IMR-90 (cell line): Measurements from ENCODE around the gene TUB. TPM values are rescaled to one million over a fixed set of nuclear protein-coding genes. Genes with fewer than 3 reads are reported as not detected.
A peak's percentile ranks its signal among the peaks of the same experiment; 100 is the strongest.

Source experiments
- ATAC-seq: fragments of 200-7000 bp; cut with Tn5 transposase; 2 replicates; pipeline ENCODE4 v1.9.1; 2020; ENCODE audit warnings: low read depth, mild to moderate bottlenecking, moderate library complexity
- BruUV-seq: library from RNA; stranded (reverse); fragments of 400-500 nt; replicated peaks from 2 replicates; lab custom pipeline; 2021; lab: Mats Ljungman, UMichigan
- CTCF ChIA-PET: fragments of 300-600 bp; formaldehyde crosslinking; extraction: SDS; loops from one replicate; lab custom pipeline; 2021; ENCODE audit warnings: antibody characterized with exemption; lab: Yijun Ruan, JAX
- POLR2A ChIA-PET: fragments of 300-600 bp; sonication (Branson Sonifier 250); formaldehyde crosslinking; loops from one replicate; lab custom pipeline; 2022; ENCODE audit warnings: antibody characterized with exemption; ENCODE audit not compliant: unreplicated experiment; lab: Charles Lee
- DNase-seq: peaks from one replicate; pipeline ENCODE4 v3.0.0; 2013
- H2AFZ ChIP-seq: replicated peaks from 2 replicates; pipeline ENCODE3; 2013; ENCODE audit warnings: low read length, mild to moderate bottlenecking; ENCODE audit not compliant: poor library complexity
- H2AK5ac ChIP-seq: 2 replicates; pipeline ENCODE4 v1.6.1; 2013; ENCODE audit warnings: low read depth, low read length, inconsistent platforms
- H2AK9ac ChIP-seq: replicated peaks from 2 replicates; pipeline ENCODE3; 2013; ENCODE audit warnings: mild to moderate bottlenecking, low read depth, low read length, moderate library complexity; ENCODE audit not compliant: poor library complexity
- H2BK120ac ChIP-seq: 2 replicates; pipeline ENCODE4 v1.6.1; 2013; ENCODE audit warnings: low read depth, low read length, inconsistent platforms
- H2BK15ac ChIP-seq: 3 replicates; pipeline ENCODE4 v1.6.1; 2013; ENCODE audit warnings: low read depth, low read length, inconsistent platforms
- H2BK20ac ChIP-seq: 2 replicates; pipeline ENCODE4 v1.6.1; 2013; ENCODE audit warnings: low read depth, mild to moderate bottlenecking, inconsistent platforms, low read length, moderate library complexity
- H2BK5ac ChIP-seq: 2 replicates; pipeline ENCODE4 v1.6.1; 2013; ENCODE audit warnings: mild to moderate bottlenecking, low read depth, low read length, inconsistent platforms; ENCODE audit not compliant: poor library complexity, severe bottlenecking
- H3K14ac ChIP-seq: replicated peaks from 2 replicates; pipeline ENCODE4 v1.6.1; 2013; ENCODE audit warnings: low read depth, low read length, inconsistent platforms
- H3K18ac ChIP-seq: 2 replicates; pipeline ENCODE4 v1.6.1; 2013; ENCODE audit warnings: low read depth, low read length, control low read depth
- H3K23ac ChIP-seq: 2 replicates; pipeline ENCODE4 v1.6.1; 2013; ENCODE audit warnings: low read depth, low read length, inconsistent platforms
- H3K27ac ChIP-seq: 2 replicates; pipeline ENCODE4 v1.5.1; 2013; ENCODE audit warnings: mild to moderate bottlenecking, control low read depth, low read length; ENCODE audit not compliant: insufficient read depth
- H3K27me3 ChIP-seq: 2 replicates; pipeline ENCODE4 v1.6.1; 2013; ENCODE audit warnings: low read length; ENCODE audit not compliant: control insufficient read depth, insufficient read depth
- H3K36me3 ChIP-seq: 2 replicates; pipeline ENCODE4 v1.6.1; 2013; ENCODE audit warnings: low read length, mixed read lengths; ENCODE audit not compliant: control insufficient read depth, insufficient read depth
- H3K4ac ChIP-seq: 2 replicates; pipeline ENCODE4 v1.6.1; 2013; ENCODE audit warnings: low read depth, low read length, inconsistent platforms
- H3K4me1 ChIP-seq: 2 replicates; pipeline ENCODE4 v1.6.1; 2013; ENCODE audit warnings: low read length, mixed read lengths; ENCODE audit not compliant: control insufficient read depth, insufficient read depth
- H3K4me2 ChIP-seq: 2 replicates; pipeline ENCODE4 v1.6.1; 2013; ENCODE audit warnings: low read depth, mild to moderate bottlenecking, control low read depth, low read length, moderate library complexity
- H3K4me3 ChIP-seq: 2 replicates; pipeline ENCODE4 v1.5.1; 2013; ENCODE audit warnings: low read depth, mild to moderate bottlenecking, control low read depth, low read length, moderate library complexity; ENCODE audit not compliant: insufficient read depth
- H3K56ac ChIP-seq: 2 replicates; pipeline ENCODE4 v1.6.1; 2013; ENCODE audit warnings: low read length, inconsistent platforms; ENCODE audit not compliant: insufficient read depth; ENCODE audit errors: extremely low read depth
- H3K79me1 ChIP-seq, 2 experiments: 2 replicates each; pipeline ENCODE4 v1.6.1; 2013; ENCODE audit warnings: low read length in 2 of 2, inconsistent platforms in 1 of 2, low read depth in 1 of 2
- H3K9ac ChIP-seq: 2 replicates; pipeline ENCODE4 v1.6.1; 2013; ENCODE audit warnings: low read depth, low read length, control low read depth
- H3K9me1 ChIP-seq: 2 replicates; pipeline ENCODE4 v1.6.1; 2013; ENCODE audit warnings: low read length, inconsistent platforms; ENCODE audit not compliant: insufficient read depth
- H3K9me3 ChIP-seq: 2 replicates; pipeline ENCODE4 v1.6.1; 2013; ENCODE audit warnings: low read length; ENCODE audit not compliant: control insufficient read depth, insufficient read depth
- H4K20me1 ChIP-seq: 2 replicates; pipeline ENCODE4 v1.6.1; 2013; ENCODE audit warnings: low read length, inconsistent platforms; ENCODE audit not compliant: insufficient read depth
- H4K5ac ChIP-seq: 2 replicates; pipeline ENCODE4 v1.6.1; 2013; ENCODE audit warnings: mild to moderate bottlenecking, low read depth, low read length, control low read depth
- H4K8ac ChIP-seq, 2 experiments: 2 replicates each; pipeline ENCODE4 v1.6.1; 2013; ENCODE audit warnings: low read depth in 2 of 2, low read length in 2 of 2, control low read depth in 1 of 2, inconsistent platforms in 1 of 2
- H4K91ac ChIP-seq: 2 replicates; pipeline ENCODE4 v1.6.1; 2013; ENCODE audit warnings: low read depth, low read length, inconsistent platforms; ENCODE audit not compliant: insufficient read depth
- CEBPB ChIP-seq: IDR thresholded peaks from 2 replicates; pipeline ENCODE4 v1.6.1; 2012; ENCODE audit warnings: low read depth, low read length, improper control_type of control experiment
- CTCF ChIP-seq: conservative IDR thresholded peaks from 2 replicates; pipeline ENCODE4 v1.5.1; 2012; ENCODE audit warnings: mild to moderate bottlenecking, low read depth, low read length, improper control_type of control experiment
- MAFK ChIP-seq: IDR thresholded peaks from 2 replicates; pipeline ENCODE4 v1.6.1; 2012; ENCODE audit warnings: low read depth, low read length, improper control_type of control experiment
- MXI1 ChIP-seq: IDR thresholded peaks from 2 replicates; pipeline ENCODE4 v1.6.1; 2012; ENCODE audit warnings: low read depth, mild to moderate bottlenecking, low read length, moderate library complexity, borderline replicate concordance
- POLR2A ChIP-seq: IDR thresholded peaks from 2 replicates; pipeline ENCODE4 v1.6.1; 2012; ENCODE audit warnings: mild to moderate bottlenecking, low read depth, low read length
- RAD21 ChIP-seq: IDR thresholded peaks from 2 replicates; pipeline ENCODE4 v1.6.1; 2012; ENCODE audit warnings: low read length, improper control_type of control experiment
- RFX5 ChIP-seq: IDR thresholded peaks from 2 replicates; pipeline ENCODE4 v1.8.0; 2012; ENCODE audit warnings: low read depth, mild to moderate bottlenecking, low read length, moderate library complexity
- WGBS, 2 experiments: methylation state at CpG; one replicate each; pipeline versions ENCODE4 v1.1.5 to v1.1.7; 2013; ENCODE audit warnings: missing lambda C conversion rate in 2 of 2; ENCODE audit not compliant: insufficient read length in 1 of 2; ENCODE audit errors: extremely low coverage in 2 of 2; 5-methylcytosine and 5-hydroxymethylcytosine counted together
- dilution Hi-C: fragments of 300-500 bp; cut with HindIII; formaldehyde crosslinking; loops from one replicate; pipeline ENCODE4 v1.14.3; 2018; ENCODE audit warnings: low sequenced_read_pairs; ENCODE audit not compliant: unreplicated experiment
- in situ Hi-C: fragments of 300-500 bp; cut with MboI; formaldehyde crosslinking; loops from 3 replicates; pipeline ENCODE4 v1.14.3; 2019; ENCODE audit warnings: low sequenced_read_pairs, inconsistent platforms, mixed read lengths
- intact Hi-C: fragments of 100-400 bp; cut with micrococcal nuclease; formaldehyde crosslinking; loops from 2 replicates; pipeline ENCODE4 v1.10.0; 2022
- polyA plus RNA-seq, 3 experiments: library from polyadenylated mRNA; depleted of rRNA; stranded (reverse); fragments of >200 nt; gene quantifications; 2 replicates each; pipeline ENCODE4 v1.2.3, GENCODE V29; 2012; ENCODE audit warnings: low replicate concordance in 1 of 3
- total RNA-seq: library from RNA; depleted of rRNA; stranded (reverse); fragments of >200 nt; gene quantifications from 2 replicates; pipeline ENCODE4 v1.2.3, GENCODE V29; 2012

TUB gene
- total and polyA plus RNA-seq, 2 of the 4 experiments (the other 2 are of a cell fraction) = 11.8 to 12.9 TPM

GRCh38 chr11:8081591-8082250, 710 bp downstream of the TUB start:
- H2BK5ac ChIP-seq = no peak overlapping the region
- H2AFZ ChIP-seq = peak overlapping the region; percentile 88
- no peaks in the 10 kb centered on the region for H3K36me3 ChIP-seq
- peak overlapping the region; percentile 13; the same call in 1 of the 2 replicates for H2BK120ac ChIP-seq
- 0 out of 2 replicates have a peak overlapping the region, but pooled peaks have one; percentile 13 for H4K91ac ChIP-seq
- peak overlapping the region; percentile 7; the same call in 1 of the 2 replicates for H3K27ac ChIP-seq
- H3K18ac ChIP-seq = no peak overlapping the region
- peak overlapping the region; percentile 97 for H3K4me2 ChIP-seq
- H2AK9ac ChIP-seq = peak overlapping the region; percentile 80
- peak overlapping the region; percentile 60 for H3K4me3 ChIP-seq
- H2BK15ac ChIP-seq = no peak overlapping the region
- peaks cover 9% of the 10 kb centered on the region for H3K4me1 ChIP-seq
- H3K4ac ChIP-seq = peak overlapping the region; percentile 16
- ChIA-PET POLR2A (no interaction called here), CTCF (interaction anchor here (1.0 to 1.3 kb wide), 3 partner anchors 9 to 75 kb away, joined by 3 to 7 read pairs (median 4); no protein-coding TSS in a partner anchor)
- peak overlapping the region; percentile 38 for H3K9ac ChIP-seq
- peaks cover 0 to 33% of the 10 kb centered on the region in 2 experiments; a peak in 2 of 4 replicates for H3K79me1 ChIP-seq
- dilution Hi-C loops = no loop called here
- no peak overlapping the region for H4K5ac ChIP-seq
- in situ Hi-C loops = loop anchor here (25.0 kb wide), 1 partner anchor 394 kb away; no protein-coding TSS in a partner anchor
- peak overlapping the region; percentile 87 for H3K23ac ChIP-seq
- intact Hi-C loops = no loop called here
- DNase-seq (peak; percentile 22), ATAC-seq (peak; percentile 30)
- peaks cover 30% of the 10 kb centered on the region; the same call in 1 of the 2 replicates for H4K20me1 ChIP-seq
- peaks cover 3% of the 10 kb centered on the region; the same call in 1 of the 2 replicates for H3K27me3 ChIP-seq
- no peak overlapping the region for H2BK20ac ChIP-seq
- WGBS, 2 experiments = 27% methylated on average over 10 of the region's 24 CpGs; no CpG with 5 or more reads in 1 of the 2 experiments
- H3K56ac ChIP-seq = no peak overlapping the region
- TF ChIP-seq CTCF = no peak
- no peak for TF ChIP-seq RAD21
- no peak for TF ChIP-seq MXI1
- no peak for TF ChIP-seq RFX5
- no peak for TF ChIP-seq CEBPB
- TF ChIP-seq MAFK = no peak
- no peak for TF ChIP-seq POLR2A
- no TSS peak for BruUV-seq
- H3K14ac ChIP-seq = peak overlapping the region; percentile 55
- H3K9me1 ChIP-seq = peaks cover 5% of the 10 kb centered on the region; the same call in 1 of the 2 replicates
- no peaks in the 10 kb centered on the region for H3K9me3 ChIP-seq
- H4K8ac ChIP-seq = no peak overlapping the region
- 0 out of 2 replicates have a peak overlapping the region, but pooled peaks have one; percentile 33 for H2AK5ac ChIP-seq
